PC-9 (cell line): ENCODE measurements around the gene ROCK1. TPM values are rescaled to one million over a fixed set of nuclear protein-coding genes. Genes with fewer than 3 reads are reported as not detected.

Source experiments
- BruUV-seq: library from RNA; stranded (reverse); fragments of 400-500 nt; replicated peaks from 2 replicates; lab custom pipeline; 2021; lab: Mats Ljungman, UMichigan
- CTCF ChIA-PET: fragments of 300-600 bp; sonication (Branson Sonifier 250); formaldehyde crosslinking; loops from one replicate; lab custom pipeline; 2022; ENCODE audit warnings: antibody characterized with exemption; lab: Charles Lee
- POLR2A ChIA-PET: fragments of 300-600 bp; sonication (Branson Sonifier 250); formaldehyde crosslinking; loops from one replicate; lab custom pipeline; 2022; ENCODE audit warnings: antibody characterized with exemption; ENCODE audit not compliant: unreplicated experiment; lab: Charles Lee
- DNase-seq, 2 experiments: peaks; one replicate each; pipeline versions ENCODE4 v3.0.0 to v3.0.0-alpha.2; 2015 to 2022; ENCODE audit warnings: mixed read lengths in 1 of 2
- H2AFZ ChIP-seq: fragments of 200-600 bp; sonication (generic); 2 replicates; pipeline ENCODE4 v1.8.1; 2017; ENCODE audit warnings: antibody characterized with exemption
- H3F3A ChIP-seq: fragments of 200-600 bp; sonication (generic); 2 replicates; pipeline ENCODE4 v1.8.1; 2017; ENCODE audit warnings: antibody characterized with exemption, mild to moderate bottlenecking, low read depth; ENCODE audit not compliant: insufficient read depth
- H3K27ac ChIP-seq: fragments of 200-600 bp; sonication (generic); 2 replicates; pipeline ENCODE4 v1.6.1; 2016; ENCODE audit warnings: mixed run types
- H3K27me3 ChIP-seq: fragments of 200-600 bp; sonication (generic); 2 replicates; pipeline ENCODE4 v1.6.1; 2016; ENCODE audit warnings: low read depth, mixed run types; ENCODE audit not compliant: insufficient read depth
- H3K36me3 ChIP-seq: fragments of 200-600 bp; sonication (generic); 2 replicates; pipeline ENCODE4 v1.6.1; 2016; ENCODE audit warnings: low read depth, mixed run types
- H3K4me1 ChIP-seq: fragments of 200-600 bp; sonication (generic); replicated peaks from 2 replicates; pipeline ENCODE4 v1.6.1; 2016; ENCODE audit warnings: mixed run types; ENCODE audit not compliant: insufficient read depth
- H3K4me2 ChIP-seq: fragments of 200-600 bp; sonication (generic); 2 replicates; pipeline ENCODE4 v1.6.1; 2017; ENCODE audit warnings: mixed run types
- H3K4me3 ChIP-seq: fragments of 200-600 bp; sonication (generic); 2 replicates; pipeline ENCODE4 v1.6.1; 2016; ENCODE audit warnings: mixed run types
- H3K79me2 ChIP-seq: fragments of 200-600 bp; sonication (generic); 2 replicates; pipeline ENCODE4 v1.6.1; 2017; ENCODE audit warnings: low read depth, mixed run types
- H3K9me2 ChIP-seq: fragments of 200-600 bp; sonication (generic); 2 replicates; pipeline ENCODE4 v1.8.1; 2017; ENCODE audit warnings: mild to moderate bottlenecking; ENCODE audit not compliant: insufficient read depth
- H3K9me3 ChIP-seq: fragments of 200-600 bp; sonication (generic); 2 replicates; pipeline ENCODE4 v1.8.1; 2016; ENCODE audit warnings: low read depth; ENCODE audit not compliant: insufficient read depth
- H4K20me1 ChIP-seq: fragments of 200-600 bp; sonication (generic); 2 replicates; pipeline ENCODE4 v1.8.1; 2017; ENCODE audit not compliant: insufficient read depth
- CTCF ChIP-seq: fragments of 200-600 bp; sonication (generic); conservative IDR thresholded peaks from 2 replicates; pipeline ENCODE4 v1.6.1; 2017; ENCODE audit warnings: mixed run types, antibody characterized with exemption, mild to moderate bottlenecking, moderate library complexity
- EZH2 ChIP-seq: fragments of 200-600 bp; sonication (generic); IDR thresholded peaks from 2 replicates; pipeline ENCODE4 v1.8.0; 2017; ENCODE audit warnings: antibody characterized with exemption, low read depth
- intact Hi-C: fragments of 100-400 bp; cut with micrococcal nuclease; formaldehyde crosslinking; loops from one replicate; pipeline ENCODE4 v1.10.0; 2022; ENCODE audit not compliant: unreplicated experiment
- total RNA-seq: library from RNA; stranded (reverse); gene quantifications from 2 replicates; pipeline ENCODE4 v1.2.3, GENCODE V29; 2021

ROCK1 gene
- total RNA-seq, 1 experiment from 2014 or later: 26.8 TPM

- no peaks in the 10 kb centered on the region for H3K27me3 ChIP-seq
- DNase-seq: peak in 1 of 2 experiments; percentile 2
- no peak overlapping the region for H3K27ac ChIP-seq
- H4K20me1 ChIP-seq: no peaks in the 10 kb centered on the region
- H3K9me3 ChIP-seq: no peaks in the 10 kb centered on the region
- H3F3A ChIP-seq: 0 out of 2 replicates have a peak, but pooled peaks cover 2% of the 10 kb centered on the region
- ChIA-PET CTCF (no interaction called here), POLR2A (no interaction called here)
- H3K79me2 ChIP-seq: no peaks in the 10 kb centered on the region
- no peak overlapping the region for H3K4me2 ChIP-seq
- intact Hi-C loops: loop anchor here (10.0 kb wide), 1 partner anchor 160 kb away; no protein-coding TSS in a partner anchor
- no TSS peak for BruUV-seq
- H3K9me2 ChIP-seq: no peaks in the 10 kb centered on the region
- H3K36me3 ChIP-seq: no peaks in the 10 kb centered on the region
- no peaks in the 10 kb centered on the region for H3K4me1 ChIP-seq
- no peak overlapping the region for H3K4me3 ChIP-seq
- H2AFZ ChIP-seq: no peak overlapping the region
- peak; percentile 44 for TF ChIP-seq CTCF
- no peak for TF ChIP-seq EZH2
These were observed 23.3 kb upstream of the ROCK1 start for GRCh38 chr18:21134895-21135294.

GRCh38 chr18:21132398-21132918 is 20.8 kb upstream of the ROCK1 start:
- ChIA-PET POLR2A (no interaction called here), CTCF (no interaction called here)
- Histone ChIP-seq H3K27me3 (no peaks in the 10 kb centered on the region), H3F3A (0 out of 2 replicates have a peak, but pooled peaks cover 2% of the 10 kb centered on the region), H3K79me2 (no peaks in the 10 kb centered on the region), H4K20me1 (no peaks in the 10 kb centered on the region), H3K36me3 (no peaks in the 10 kb centered on the region), H3K27ac (no peak overlapping the region), H3K9me3 (no peaks in the 10 kb centered on the region), H3K4me1 (no peaks in the 10 kb centered on the region), H3K4me2 (no peak overlapping the region), H2AFZ (no peak overlapping the region), H3K9me2 (no peaks in the 10 kb centered on the region), H3K4me3 (no peak overlapping the region)
- intact Hi-C loops: loop anchor here (10.0 kb wide), 1 partner anchor 158 kb away; no protein-coding TSS in a partner anchor
- no TSS peak for BruUV-seq
- TF ChIP-seq CTCF (no peak), EZH2 (no peak)
- no peak for DNase-seq

GRCh38 chr18:21131698-21132227 is 20.1 kb upstream of the ROCK1 start:
- no peak overlapping the region for H3K4me3 ChIP-seq
- H4K20me1 ChIP-seq: no peaks in the 10 kb centered on the region
- intact Hi-C loops: loop anchor here (10.0 kb wide), 1 partner anchor 157 kb away; no protein-coding TSS in a partner anchor
- no peak overlapping the region for H2AFZ ChIP-seq
- H3K27me3 ChIP-seq: no peaks in the 10 kb centered on the region
- no peaks in the 10 kb centered on the region for H3K9me2 ChIP-seq
- 0 out of 2 replicates have a peak, but pooled peaks cover 2% of the 10 kb centered on the region for H3F3A ChIP-seq
- TF ChIP-seq EZH2 (no peak), CTCF (no peak)
- H3K4me2 ChIP-seq: no peak overlapping the region
- CTCF ChIA-PET: no interaction called here
- no TSS peak for BruUV-seq
- no peaks in the 10 kb centered on the region for H3K79me2 ChIP-seq
- H3K36me3 ChIP-seq: no peaks in the 10 kb centered on the region
- H3K27ac ChIP-seq: no peak overlapping the region
- POLR2A ChIA-PET: no interaction called here
- no peaks in the 10 kb centered on the region for H3K9me3 ChIP-seq
- H3K4me1 ChIP-seq: no peaks in the 10 kb centered on the region
- no peak for DNase-seq
